K562 (cell line): Measurements from ENCODE around the gene SELENOO. TPM values are rescaled to one million over a fixed set of nuclear protein-coding genes. Genes with fewer than 3 reads are reported as not detected.

Source experiments
- CUX1 ChIP-seq: fragments of 200-800 bp; sonication (Bioruptor generic); IDR thresholded peaks from 2 replicates; pipeline ENCODE4 v1.6.1; 2016; ENCODE audit warnings: missing genetic modification characterization, missing compliant biosample characterization
- HDAC8 ChIP-seq: fragments of 450-650 bp; IDR thresholded peaks from 2 replicates; pipeline ENCODE4 v1.6.1; 2016; ENCODE audit warnings: mild to moderate bottlenecking, missing genetic modification characterization, moderate library complexity, missing compliant biosample characterization
- KAT2B ChIP-seq: IDR thresholded peaks from one replicate; pipeline ENCODE4 v1.6.1; 2012; ENCODE audit warnings: low read depth, mild to moderate bottlenecking, control low read depth, inconsistent platforms, low read length, moderate library complexity
- MBD2 ChIP-seq: sonication (generic); IDR thresholded peaks from 2 replicates; pipeline ENCODE4 v1.6.1; 2016; ENCODE audit warnings: low read depth, borderline replicate concordance
- MIER1 ChIP-seq: fragments of 450-650 bp; IDR thresholded peaks from 2 replicates; pipeline ENCODE4 v1.6.1; 2016; ENCODE audit warnings: antibody characterized with exemption, mild to moderate bottlenecking, low read depth
- NKRF ChIP-seq: fragments of 450-650 bp; IDR thresholded peaks from 2 replicates; pipeline ENCODE4 v1.6.1; 2016; ENCODE audit warnings: borderline replicate concordance
- SIRT6 ChIP-seq: IDR thresholded peaks from one replicate; pipeline ENCODE4 v1.6.1; 2012; ENCODE audit warnings: low read depth, mild to moderate bottlenecking, control low read depth, inconsistent platforms, low read length, moderate library complexity
- SRSF3 ChIP-seq: fragments of 200-400 bp; formaldehyde crosslinking; IDR thresholded peaks from 2 replicates; pipeline ENCODE4 v1.6.1; 2016; ENCODE audit warnings: mild to moderate bottlenecking, low read length, moderate library complexity; ENCODE audit not compliant: insufficient read depth
- USF1 ChIP-seq: sonication (generic); formaldehyde crosslinking; IDR thresholded peaks from 2 replicates; pipeline ENCODE4 v1.9.0; 2022; ENCODE audit warnings: mild to moderate bottlenecking, missing genetic modification reagents
- ZNF395 ChIP-seq: fragments of 200-800 bp; sonication (Bioruptor generic); IDR thresholded peaks from 2 replicates; pipeline ENCODE4 v1.6.1; 2017; ENCODE audit warnings: missing genetic modification characterization, missing compliant biosample characterization
- ZNF449 ChIP-seq: fragments of 250-450 bp; sonication (Bioruptor Pico); IDR thresholded peaks from 2 replicates; pipeline ENCODE4 v1.8.0; 2022; ENCODE audit warnings: moderate library complexity, mild to moderate bottlenecking, inconsistent platforms
- polyA plus RNA-seq, 8 experiments: library from polyadenylated mRNA; depleted of rRNA in 4 of 8; stranded (reverse) in 5 of 8; unstranded in 3 of 8; fragments of >200 nt; fragmentation: Nextera tagmentation in 2 of 8; fragmentation: Illumina TruSeq in 1 of 8; extraction: Ambion mirVana in 2 of 8; extraction: Trizol in 1 of 8; gene quantifications; 2 replicates each; pipeline versions ENCODE4 v1.2.1 to v1.2.3, GENCODE V29; 2011 to 2014; ENCODE audit warnings: inconsistent platforms in 1 of 8, missing spikeins in 1 of 8
- total RNA-seq, 7 experiments: library from RNA; depleted of rRNA in 6 of 7; stranded (reverse); fragments of >200 nt in 6 of 7; fragmentation: Illumina TruSeq in 2 of 7; extraction: Trizol in 2 of 7; gene quantifications; 2 replicates each; pipeline versions ENCODE4 v1.2.1 to v1.2.3, GENCODE V29; 2011 to 2021; ENCODE audit warnings: low replicate concordance in 1 of 7

SELENOO gene
- total and polyA plus RNA-seq, 9 of the 15 experiments (the other 6 are each of a cell fraction or from before 2014, with no cell fraction given) = 0.37 to 24.9 (median 8.3) TPM

GRCh38 chr22:50244420-50245213 lies 43.8 kb downstream of the SELENOO start, which contains the start of gene TUBGCP6 (continued):
- TF ChIP-seq NKRF (peak; percentile 61; the same call in 1 of the 2 replicates), MIER1 (no peak), HDAC8 (no peak), USF1 (CRISPR knock-in tag) (no peak), KAT2B (no peak), SIRT6 (no peak), ZNF395 (CRISPR knock-in tag) (no peak), SRSF3 (no peak), MBD2 (peak; percentile 67; the same call in 1 of the 2 replicates), CUX1 (no peak), ZNF449 (CRISPR knock-in tag) (no peak)
